WTC11 (cell line): Measurements from ENCODE around the gene ST3GAL6.

Experiments
- CTCF ChIP-seq: fragments of 200-600 bp; IDR thresholded peaks from 2 replicates; pipeline ENCODE4 v1.8.0; 2022; ENCODE audit warnings: antibody characterized with exemption
- NFYB ChIP-seq: sonication (generic); formaldehyde crosslinking; conservative IDR thresholded peaks from 2 replicates; pipeline ENCODE4 v1.8.0; 2022; ENCODE audit warnings: low read depth, missing genetic modification reagents

GRCh38 chr3:98759629-98760028 is 3.5 kb upstream of the ST3GAL6 start:
- TF ChIP-seq NFYB (CRISPR knock-in tag) (no peak), CTCF (no peak)
